Glomerular endothelial cell (primary cell): ENCODE results near the gene BCAS1. TPM values are rescaled to one million over a fixed set of nuclear protein-coding genes. Genes with fewer than 3 reads are reported as not detected.

Source experiments
- DNase-seq: peaks from one replicate; pipeline ENCODE4 v3.0.0-alpha.2; 2011; ENCODE audit warnings: low read depth, low spot score; ENCODE audit errors: extremely low read depth
- total RNA-seq: library from RNA; depleted of rRNA; stranded (reverse); fragments of >200 nt; gene quantifications from 2 replicates; pipeline ENCODE4 v1.2.3, GENCODE V29; 2015

The BCAS1 gene
- total RNA-seq, 1 donor from 2014 or later = not detected

GRCh38 chr20:53964501-53965253 is 105.7 kb downstream of the BCAS1 start:
- DNase-seq = no peak

DNA sequence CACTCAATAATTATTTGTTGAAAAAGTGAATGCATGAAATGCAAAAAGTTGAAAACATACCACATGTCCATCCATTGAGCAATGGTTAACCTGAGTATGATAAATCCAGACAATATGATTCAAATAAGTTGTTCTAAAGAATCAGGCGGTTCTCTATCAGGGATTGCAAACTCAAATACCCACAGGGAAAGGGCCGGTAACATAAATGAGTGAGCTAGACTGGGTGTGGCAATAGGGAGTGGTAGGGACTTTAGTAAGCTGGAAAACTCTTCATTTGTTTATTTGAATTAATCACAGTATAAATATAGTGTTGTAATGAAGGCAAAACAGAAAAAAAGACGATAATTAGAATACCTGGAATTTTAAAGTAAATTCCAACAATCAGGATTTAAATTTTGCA is 106.3 kb downstream of the BCAS1 start:
- no peak for DNase-seq

- no peak for DNase-seq
These were observed 106.8 kb downstream of the BCAS1 start for GRCh38 chr20:53963635-53964034.

GRCh38 chr20:53962388-53962787 is 108.0 kb downstream of the BCAS1 start:
- no peak for DNase-seq

DNA sequence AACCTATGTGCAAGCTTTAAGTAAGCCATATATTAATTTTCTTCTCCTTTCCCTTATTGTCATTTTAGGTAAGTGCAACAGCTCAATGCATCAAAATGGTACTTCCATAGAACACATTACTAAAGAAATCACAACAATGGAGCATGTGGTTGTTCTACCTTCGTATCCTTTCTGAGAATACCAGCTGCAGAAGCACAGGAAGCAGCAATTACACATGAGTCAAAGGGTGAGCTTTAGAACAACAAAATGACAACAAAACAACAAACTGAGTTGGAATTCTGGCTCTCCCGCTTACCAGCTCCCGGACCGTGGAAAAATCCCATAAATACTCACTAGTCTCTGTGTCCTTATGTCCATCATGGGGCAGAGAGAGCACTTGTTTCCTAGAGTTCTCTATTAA is 108.9 kb downstream of the BCAS1 start:
- no peak for DNase-seq

GRCh38 chr20:53960579-53961272 is 109.7 kb downstream of the BCAS1 start:
- no peak for DNase-seq

- no peak for DNase-seq
These were observed 110.3 kb downstream of the BCAS1 start for GRCh38 chr20:53959911-53960578.

- no peak for DNase-seq
These were observed 112.1 kb downstream of the BCAS1 start for GRCh38 chr20:53958260-53958659.

DNA sequence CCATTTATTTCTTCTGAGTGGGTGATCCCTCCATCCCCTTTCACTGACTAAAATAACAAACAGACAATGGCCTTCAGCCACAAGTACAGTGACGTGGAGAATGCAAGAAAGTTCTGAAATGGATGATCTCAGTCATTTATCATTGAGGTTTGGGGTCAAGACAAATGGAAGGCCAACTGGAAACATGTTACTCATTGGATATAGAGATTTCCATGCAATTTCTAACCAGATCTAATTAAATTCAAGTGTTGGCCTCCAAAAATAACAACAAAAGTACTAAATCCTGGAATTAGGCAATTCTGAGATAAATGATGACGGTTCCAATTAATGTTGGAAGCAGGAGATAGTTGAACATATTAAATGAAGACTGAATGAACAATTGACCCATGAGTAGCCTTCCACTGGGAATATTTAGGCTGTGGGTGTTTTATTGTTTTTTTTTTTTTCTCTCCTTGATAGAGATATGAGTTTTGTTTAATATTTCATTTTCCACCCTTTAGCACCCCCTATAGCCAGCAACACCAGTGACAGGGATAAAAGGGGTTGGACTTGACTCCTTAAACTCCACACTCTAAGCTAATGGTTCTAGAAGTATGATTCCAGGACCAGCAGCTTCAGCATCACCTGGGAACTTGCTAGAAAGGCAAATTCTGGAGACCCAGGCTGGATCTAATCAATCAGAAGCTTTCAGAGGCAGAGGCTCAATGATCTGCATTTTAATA is 112.8 kb downstream of the BCAS1 start:
- no peak for DNase-seq

GRCh38 chr20:53956013-53956715 is 114.2 kb downstream of the BCAS1 start:
- DNase-seq = no peak

- no peak for DNase-seq
These were observed 115.4 kb downstream of the BCAS1 start for GRCh38 chr20:53954723-53955658.

DNA sequence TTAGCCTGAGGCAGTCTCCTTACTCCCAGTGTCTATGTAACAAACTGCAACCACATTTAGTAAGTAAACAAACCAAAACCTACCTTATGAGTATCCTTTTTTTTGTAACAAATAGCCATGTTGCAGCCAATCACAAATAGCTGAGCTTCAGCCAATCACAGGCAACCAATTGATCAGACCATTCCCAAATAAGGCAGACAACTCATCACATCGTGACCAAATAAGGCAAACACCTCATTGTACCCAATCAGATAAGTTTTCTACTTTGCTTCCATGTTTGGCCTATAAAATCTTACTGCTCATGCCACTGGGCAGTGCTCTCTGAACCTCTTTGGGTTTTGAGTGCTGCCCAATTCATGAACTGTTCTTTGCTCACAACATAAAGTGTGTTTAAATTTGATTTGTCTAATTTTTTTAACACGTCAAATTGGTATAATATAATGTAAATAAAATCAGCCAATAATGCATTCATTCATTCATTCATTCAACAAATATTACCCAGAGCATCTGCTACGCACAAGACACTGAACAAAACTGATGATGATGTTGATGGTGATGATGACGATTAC is 117.8 kb downstream of the BCAS1 start:
- no peak for DNase-seq

DNA sequence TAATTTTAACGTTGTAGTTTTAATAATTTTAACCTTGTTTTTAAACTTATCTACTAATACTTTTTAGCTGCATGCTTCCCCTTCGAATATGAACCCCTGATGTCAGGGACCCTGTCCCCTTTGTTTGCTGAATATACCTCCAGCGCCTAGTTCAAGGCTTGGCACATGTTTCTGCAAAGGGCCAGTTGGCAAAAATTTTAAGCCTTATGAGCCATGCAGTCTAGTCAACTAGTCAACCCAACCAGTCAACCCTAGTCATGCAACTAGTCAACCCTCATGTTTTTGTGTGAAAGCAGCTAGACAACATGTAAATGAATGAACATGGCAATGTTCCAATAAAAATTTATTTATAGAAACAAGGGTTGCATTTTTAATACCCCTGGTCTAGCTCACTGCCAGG is 119.8 kb downstream of the BCAS1 start:
- DNase-seq = no peak

DNA sequence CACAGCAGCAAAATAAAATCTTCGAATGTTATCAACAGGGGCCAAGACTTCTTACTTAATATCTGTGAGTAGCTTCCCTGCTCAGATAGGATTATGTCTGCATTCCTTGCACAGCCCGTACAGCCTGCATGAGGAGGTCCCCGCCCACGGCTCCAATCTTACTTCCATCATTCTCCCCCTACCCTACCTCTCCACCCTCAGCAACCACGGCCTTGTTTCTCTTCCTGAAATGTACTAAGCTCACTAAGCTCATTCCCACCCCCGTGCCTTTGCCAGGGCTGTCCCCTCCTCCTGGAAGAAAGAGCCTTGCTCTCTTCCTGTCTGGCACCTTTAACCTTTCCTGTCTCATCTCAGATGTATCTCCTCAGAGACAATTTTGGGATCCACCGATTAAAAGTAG is 120.4 kb downstream of the BCAS1 start:
- no peak for DNase-seq

GRCh38 chr20:53949319-53949839 is 121.0 kb downstream of the BCAS1 start:
- no peak for DNase-seq

DNA sequence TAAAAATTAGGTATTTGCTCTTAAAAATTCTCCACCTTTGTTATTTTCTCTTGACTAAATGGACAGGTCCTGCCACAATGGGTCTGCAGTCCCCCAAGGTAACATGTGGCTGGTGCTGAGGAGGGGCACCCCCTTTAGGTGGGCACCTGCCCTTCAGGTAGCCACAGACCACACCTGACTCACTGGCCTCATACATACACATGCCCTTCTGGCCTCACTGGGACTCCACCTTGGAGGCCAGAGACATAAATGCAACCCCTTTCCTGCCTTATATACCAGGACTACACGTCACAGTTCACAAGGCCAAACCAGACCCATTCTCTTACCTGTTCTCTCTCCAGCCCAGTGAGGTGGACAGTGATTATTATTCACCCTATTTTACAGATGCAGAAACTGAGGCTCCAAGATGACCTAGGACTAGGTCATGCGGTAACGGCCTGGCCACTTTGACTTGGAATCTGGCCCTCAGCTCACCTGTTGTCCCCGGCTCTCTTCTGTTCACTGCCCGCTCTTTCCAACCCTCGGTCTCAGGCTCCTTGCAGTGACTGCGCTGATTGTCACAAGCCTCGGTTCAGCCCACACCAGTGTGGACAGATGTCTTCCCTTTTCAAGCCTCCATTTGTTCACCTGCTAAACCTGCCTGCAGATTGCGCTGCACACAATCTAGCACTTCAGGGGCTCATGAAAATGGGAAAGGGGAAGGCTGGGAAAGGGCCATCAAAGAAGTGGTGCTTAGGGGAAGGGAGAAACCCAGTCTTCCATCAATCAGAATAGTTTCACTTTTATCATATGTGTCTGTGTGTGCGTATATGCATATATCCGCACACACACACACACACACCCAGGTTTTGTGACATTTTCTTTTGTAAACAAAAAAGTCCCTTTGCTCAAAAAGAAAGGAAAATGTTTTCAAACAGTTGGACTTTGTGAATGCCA is 121.7 kb downstream of the BCAS1 start:
- DNase-seq = no peak

GRCh38 chr20:53947501-53948195 is 122.7 kb downstream of the BCAS1 start:
- DNase-seq = no peak
